H54 (cell line): ENCODE results near the gene METAP2.
"Not testable (repeated sequence)": the region's sequence is repeated elsewhere in the genome, so short reads cannot be mapped to it uniquely, and the experiment has no call there.

Source experiments
- DNase-seq: peaks from one replicate; pipeline ENCODE4 v3.0.0; 2011; ENCODE audit warnings: low spot score, mixed read lengths; ENCODE audit not compliant: insufficient read length
- FAIRE-seq: peaks from 3 replicates; lab custom pipeline; 2011; peaks lifted over from hg19 to GRCh38; lab: Jason Lieb, UNC
- POLR2A ChIP-seq: IDR thresholded peaks from 2 replicates; pipeline ENCODE4 v1.6.1; 2011; ENCODE audit warnings: low read depth, mild to moderate bottlenecking, low read length

The METAP2 gene

DNA sequence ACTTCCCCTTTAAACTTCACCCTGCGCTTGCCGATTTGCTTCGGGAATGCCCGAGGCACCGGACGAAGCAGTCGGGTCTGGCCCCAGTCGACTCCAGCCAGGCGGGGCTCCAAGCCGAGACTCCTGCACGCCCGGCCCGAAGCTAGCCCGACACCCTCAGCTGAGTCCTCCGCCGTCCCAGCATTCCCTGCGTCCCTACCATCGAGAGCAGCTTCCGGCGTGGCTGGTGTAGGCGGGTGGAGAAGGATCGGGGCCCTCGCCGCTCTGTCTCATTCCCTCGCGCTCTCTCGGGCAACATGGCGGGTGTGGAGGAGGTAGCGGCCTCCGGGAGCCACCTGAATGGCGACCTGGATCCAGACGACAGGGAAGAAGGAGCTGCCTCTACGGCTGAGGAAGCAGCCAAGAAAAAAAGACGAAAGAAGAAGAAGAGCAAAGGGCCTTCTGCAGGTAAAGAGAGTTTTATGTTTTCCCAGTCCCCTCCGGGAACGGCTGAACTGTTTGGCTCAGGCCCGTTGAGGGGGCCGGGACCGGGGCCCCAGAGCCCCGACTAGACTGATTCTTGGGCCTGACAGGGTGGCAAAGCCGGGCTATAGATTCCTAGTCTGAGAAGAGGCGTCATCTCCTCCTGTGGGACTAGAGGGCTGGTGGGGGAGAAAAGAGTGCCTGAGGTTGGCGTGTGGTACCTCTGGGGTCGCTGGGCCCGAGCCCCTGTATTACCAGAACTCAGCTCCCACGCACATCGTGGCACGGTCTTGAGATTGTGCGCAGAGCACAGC is at the start of gene METAP2:
Gene METAP2 (plus strand): TSS at position 269 of the 776 bp plus-strand sequence. CDS start 28 bp downstream, at position 297.
- DNase-seq, result peak; percentile 95
- peak; percentile 85 for TF ChIP-seq POLR2A
- peak; percentile 96 for FAIRE-seq

DNA sequence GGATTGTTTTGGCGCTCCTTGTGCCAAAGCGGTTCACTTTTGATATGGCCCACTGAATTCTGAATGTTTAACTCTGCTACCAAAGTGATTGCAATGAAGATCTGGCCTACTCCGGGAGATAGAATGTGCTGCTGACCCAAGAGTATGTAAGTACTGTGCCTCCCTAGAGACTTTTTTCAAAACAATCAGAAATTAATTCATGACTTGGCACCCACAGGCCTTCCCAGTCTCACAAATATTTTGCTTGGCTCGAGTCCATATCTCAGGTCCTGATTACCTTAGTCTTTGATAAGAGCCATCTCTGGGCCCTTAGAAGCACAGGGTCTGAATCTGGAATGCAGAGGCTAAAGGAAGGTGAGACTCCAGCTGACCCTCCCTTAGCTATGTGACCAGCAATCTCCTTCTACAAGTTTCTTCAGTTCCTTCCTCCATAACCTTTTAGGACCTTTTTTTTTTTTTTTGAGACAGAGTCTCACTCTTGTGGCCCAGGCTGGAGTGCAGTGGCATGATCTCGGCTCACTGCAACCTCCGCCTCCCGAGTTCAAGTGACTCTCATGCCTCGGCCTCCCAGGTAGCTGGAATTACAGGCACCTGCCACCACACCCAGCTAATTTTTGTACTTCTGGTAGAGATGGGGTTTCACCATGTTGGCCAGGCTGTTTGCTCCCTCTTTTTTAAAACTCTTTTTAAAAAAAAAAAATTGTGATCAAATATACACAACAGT is 49.5 kb upstream of the METAP2 start:
- no peak for FAIRE-seq
- DNase-seq, result no peak
- no peak for TF ChIP-seq POLR2A

GRCh38 chr12:95429172-95429510 is 44.8 kb upstream of the METAP2 start:
- FAIRE-seq (no peak), DNase-seq (no peak)
- TF ChIP-seq POLR2A, result no peak

- DNase-seq, result no peak
- TF ChIP-seq POLR2A, result no peak
- no peak for FAIRE-seq
Observed at GRCh38 chr12:95431120-95431519, 42.8 kb upstream of the METAP2 start.

DNA sequence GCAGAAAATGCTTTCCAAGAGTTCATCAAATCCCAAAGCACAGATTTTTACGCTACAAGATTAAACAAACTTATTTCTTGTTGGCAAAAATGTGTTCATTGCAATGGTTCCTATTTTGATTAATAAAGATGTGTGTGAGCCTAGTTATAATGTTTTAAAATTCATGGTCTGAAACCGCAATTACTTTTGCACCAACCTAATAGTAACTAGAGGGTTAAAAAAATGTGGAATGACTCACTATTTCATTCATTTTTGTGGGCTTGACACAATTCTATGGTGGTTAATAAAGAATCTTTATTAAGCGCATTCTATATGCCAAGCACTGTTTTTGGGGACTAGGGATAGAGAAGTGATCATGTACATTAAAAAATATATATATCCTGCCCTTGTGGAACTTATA is 38.6 kb upstream of the METAP2 start:
- FAIRE-seq, result no peak
- no peak for DNase-seq

GRCh38 chr12:95437565-95437964 is 36.4 kb upstream of the METAP2 start:
- FAIRE-seq, result no peak
- TF ChIP-seq POLR2A, result no peak
- DNase-seq, result no peak

More for the DNA sequence above, 38.6 kb upstream of the METAP2 start:
- TF ChIP-seq POLR2A, result no peak

GRCh38 chr12:95439461-95440230 is 34.3 kb upstream of the METAP2 start:
- no peak for TF ChIP-seq POLR2A
- DNase-seq, result no peak
- FAIRE-seq, result no peak

- DNase-seq (no peak), FAIRE-seq (no peak)
- TF ChIP-seq POLR2A, result no peak
Observed at GRCh38 chr12:95440401-95440800, 33.6 kb upstream of the METAP2 start.

DNA sequence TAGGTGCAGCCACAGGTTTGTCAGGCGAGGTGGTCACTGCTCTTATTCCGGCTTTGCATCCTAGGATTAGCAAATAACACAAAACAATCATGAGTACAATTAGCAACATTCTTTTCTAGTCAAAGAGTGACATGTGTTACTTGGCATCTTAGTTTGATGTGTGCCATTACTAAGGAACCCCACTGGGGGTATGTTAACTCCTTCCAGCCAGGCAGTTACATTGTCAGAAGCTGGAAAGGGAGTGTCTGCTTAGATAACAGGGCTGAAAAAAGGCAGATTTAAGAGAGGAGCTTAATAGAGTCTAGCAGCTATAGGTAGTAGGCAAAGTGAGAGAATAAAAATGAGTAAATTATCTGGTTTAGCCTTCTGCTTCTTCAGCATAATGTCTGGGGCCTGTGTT is 30.5 kb upstream of the METAP2 start:
- TF ChIP-seq POLR2A, result no peak
- DNase-seq, result no peak
- no peak for FAIRE-seq

GRCh38 chr12:95445099-95445498 is 28.9 kb upstream of the METAP2 start:
- not testable (repeated sequence) for FAIRE-seq, DNase-seq

DNA sequence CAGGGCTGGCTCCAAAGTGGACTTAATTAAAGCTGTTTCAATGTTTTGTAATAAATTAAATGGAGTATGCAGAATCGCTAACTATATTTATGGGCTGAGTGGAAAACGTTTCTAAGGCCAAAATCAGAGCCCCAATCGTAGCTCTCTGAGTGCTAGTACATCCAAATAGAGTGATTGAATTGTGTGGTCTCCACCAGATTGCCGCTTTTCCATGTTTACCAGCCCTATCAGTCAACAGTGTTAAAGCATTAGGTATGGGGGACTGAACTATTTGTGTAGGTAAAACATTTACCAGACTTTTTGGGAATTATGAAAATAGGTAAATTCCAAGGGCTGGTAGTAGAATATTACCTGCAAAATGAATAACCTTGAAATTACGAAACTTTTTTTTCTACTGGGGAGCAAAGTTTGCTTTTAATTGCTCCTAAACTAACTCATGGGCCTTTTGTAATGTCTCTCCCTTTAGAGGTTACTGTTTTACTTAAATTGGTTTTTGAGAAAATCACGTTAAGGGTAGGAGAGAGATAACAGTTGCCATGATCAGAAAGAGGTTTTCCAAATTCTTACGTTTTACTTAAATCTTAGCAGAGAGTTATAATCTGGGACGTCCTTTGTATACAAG is 28.0 kb upstream of the METAP2 start:
- DNase-seq (no peak), FAIRE-seq (no peak)
- no peak for TF ChIP-seq POLR2A

GRCh38 chr12:95446506-95446900 is 27.4 kb upstream of the METAP2 start:
- no peak for FAIRE-seq
- no peak for DNase-seq
- no peak for TF ChIP-seq POLR2A

DNA sequence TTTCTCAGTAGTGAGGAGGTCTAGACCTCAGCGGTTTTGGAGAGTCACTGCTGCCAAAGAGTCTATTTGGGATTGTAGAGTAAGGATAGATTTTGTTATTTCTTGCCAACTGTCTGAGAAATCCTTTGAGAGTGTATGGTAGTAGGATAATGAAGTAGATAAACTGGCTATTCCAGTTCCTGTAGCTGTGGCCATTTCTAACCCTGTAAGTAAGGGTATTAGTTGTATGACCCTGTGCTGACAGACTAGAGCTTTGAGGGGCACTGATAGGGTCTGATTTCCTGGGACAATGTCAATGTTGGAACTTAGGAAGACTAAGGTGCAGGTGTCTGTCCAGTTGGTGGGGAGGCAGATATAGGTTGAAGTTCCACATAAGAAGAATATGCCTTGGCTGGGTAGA is 24.3 kb upstream of the METAP2 start:
- FAIRE-seq, result not testable (repeated sequence)

DNA sequence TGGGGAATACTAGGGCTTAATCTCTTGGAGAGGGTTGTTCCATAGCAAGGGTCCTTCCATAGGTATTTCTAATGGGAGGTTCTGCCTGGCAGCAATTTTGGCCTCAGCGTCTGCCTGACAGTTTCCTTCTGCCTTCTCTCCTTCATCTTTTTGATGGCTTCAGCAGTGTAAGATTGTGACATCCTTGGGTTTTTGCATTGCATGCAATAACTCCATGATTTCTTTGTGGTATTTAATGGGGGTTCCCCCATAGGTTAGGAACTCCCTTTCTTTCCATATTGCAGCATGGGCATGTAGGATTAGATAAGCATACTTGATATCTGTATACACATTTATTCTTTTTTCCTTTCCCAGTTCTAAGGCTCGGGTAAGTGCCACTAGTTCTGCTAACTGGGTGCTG is 21.5 kb upstream of the METAP2 start:
- DNase-seq, FAIRE-seq: not testable (repeated sequence)

More for the DNA sequence above, 24.3 kb upstream of the METAP2 start:
- not testable (repeated sequence) for DNase-seq

- not testable (repeated sequence) for DNase-seq, FAIRE-seq
Observed at GRCh38 chr12:95453881-95454280, 20.1 kb upstream of the METAP2 start.

DNA sequence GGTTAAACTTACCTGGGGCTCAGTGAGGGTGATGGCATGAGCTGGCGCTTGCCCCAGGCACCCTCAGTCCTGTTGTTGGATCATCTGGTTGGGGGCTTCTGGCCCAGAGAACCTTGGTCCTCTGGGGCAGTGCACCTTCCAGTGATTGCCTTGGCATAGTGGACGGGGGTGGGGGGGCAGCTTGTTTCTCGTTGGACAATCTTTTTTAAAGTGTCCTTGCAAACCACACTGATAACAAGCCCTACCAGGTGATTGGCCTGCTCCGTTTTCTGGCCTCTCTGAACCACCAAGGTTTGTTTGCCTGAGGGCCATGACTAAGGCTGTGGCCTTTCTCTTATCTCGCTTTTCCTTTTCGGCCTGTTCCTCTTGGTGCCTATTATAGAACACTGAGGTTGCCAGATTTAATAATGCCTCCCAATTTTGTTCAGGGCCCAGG is 19.2 kb upstream of the METAP2 start:
- FAIRE-seq, result not testable (repeated sequence)

GRCh38 chr12:95457605-95458004 is 16.3 kb upstream of the METAP2 start:
- not testable (repeated sequence) for DNase-seq, FAIRE-seq

More for the DNA sequence above, 19.2 kb upstream of the METAP2 start:
- DNase-seq, result not testable (repeated sequence)
